ENCODE measurements around the gene TFCP2L1.
A peak's percentile ranks its signal among the peaks of the same experiment; 100 is the strongest.

TFCP2L1 gene

GRCh38 chr2:121220995-121221394 is 64.0 kb downstream of the TFCP2L1 start:
- DNase-seq (ENCODE audit: low read depth, low spot score), result no peak

GRCh38 chr2:121219866-121220265 is 65.1 kb downstream of the TFCP2L1 start:
- no peak for DNase-seq (ENCODE audit: low read depth, low spot score)

GRCh38 chr2:121218386-121218938 is 66.5 kb downstream of the TFCP2L1 start:
- no peak for DNase-seq (ENCODE audit: low read depth, low spot score)

- DNase-seq (ENCODE audit: low read depth, low spot score), result no peak
Measured at GRCh38 chr2:121217627-121218026, 67.4 kb downstream of the TFCP2L1 start.

GRCh38 chr2:121214296-121214695 is 70.7 kb downstream of the TFCP2L1 start:
- DNase-seq (ENCODE audit: low read depth, low spot score), result no peak

GRCh38 chr2:121213386-121213785 is 71.6 kb downstream of the TFCP2L1 start:
- DNase-seq (ENCODE audit: low read depth, low spot score), result no peak

- DNase-seq (ENCODE audit: low read depth, low spot score), result no peak
Measured at GRCh38 chr2:121212661-121213325, 72.2 kb downstream of the TFCP2L1 start.

GRCh38 chr2:121211689-121212151 is 73.3 kb downstream of the TFCP2L1 start:
- no peak for DNase-seq (ENCODE audit: low read depth, low spot score)

GRCh38 chr2:121211251-121211650 is 73.8 kb downstream of the TFCP2L1 start:
- no peak for DNase-seq (ENCODE audit: low read depth, low spot score)

- DNase-seq (ENCODE audit: low read depth, low spot score), result no peak
Measured at GRCh38 chr2:121210691-121211090, 74.3 kb downstream of the TFCP2L1 start.

- DNase-seq (ENCODE audit: low read depth, low spot score), result no peak
Measured at GRCh38 chr2:121209014-121209610, 75.9 kb downstream of the TFCP2L1 start.

GRCh38 chr2:121207494-121207893 is 77.5 kb downstream of the TFCP2L1 start:
- DNase-seq (ENCODE audit: low read depth, low spot score), result no peak

- peak; percentile 15 for DNase-seq (ENCODE audit: low read depth, low spot score)
Measured at GRCh38 chr2:121205321-121205942, 79.6 kb downstream of the TFCP2L1 start.

GRCh38 chr2:121203591-121204249 is 81.3 kb downstream of the TFCP2L1 start:
- DNase-seq (ENCODE audit: low read depth, low spot score), result no peak

- no peak for DNase-seq (ENCODE audit: low read depth, low spot score)
Measured at GRCh38 chr2:121202541-121203310, 82.3 kb downstream of the TFCP2L1 start.

GRCh38 chr2:121201796-121202195 is 83.2 kb downstream of the TFCP2L1 start:
- no peak for DNase-seq (ENCODE audit: low read depth, low spot score)

GRCh38 chr2:121200419-121201315 is 84.3 kb downstream of the TFCP2L1 start:
- DNase-seq (ENCODE audit: low read depth, low spot score), result no peak

- DNase-seq (ENCODE audit: low read depth, low spot score), result no peak
Measured at GRCh38 chr2:121200011-121200347, 85.0 kb downstream of the TFCP2L1 start.

- DNase-seq (ENCODE audit: low read depth, low spot score), result no peak
Measured at GRCh38 chr2:121199281-121200010, 85.6 kb downstream of the TFCP2L1 start.

All from smooth muscle cell of the brain vasculature (primary cell).